ENCODE results near the gene GAS7.
"Not testable (repeated sequence)": the region's sequence is repeated elsewhere in the genome, so short reads cannot be mapped to it uniquely, and the experiment has no call there.

Gene GAS7

GRCh38 chr17:10059684-10060211 lies 138.7 kb downstream of the GAS7 start:
- H3K4me3 ChIP-seq (replicated peaks; ENCODE audit: low read depth, low read length), result no peak overlapping the region
- TF ChIP-seq CTCF (IDR thresholded peaks at IDR 0.05; ENCODE audit: low read length, missing control alignments), result no peak
- DNase-seq (ENCODE audit: low read depth), result peak; percentile 30

DNA sequence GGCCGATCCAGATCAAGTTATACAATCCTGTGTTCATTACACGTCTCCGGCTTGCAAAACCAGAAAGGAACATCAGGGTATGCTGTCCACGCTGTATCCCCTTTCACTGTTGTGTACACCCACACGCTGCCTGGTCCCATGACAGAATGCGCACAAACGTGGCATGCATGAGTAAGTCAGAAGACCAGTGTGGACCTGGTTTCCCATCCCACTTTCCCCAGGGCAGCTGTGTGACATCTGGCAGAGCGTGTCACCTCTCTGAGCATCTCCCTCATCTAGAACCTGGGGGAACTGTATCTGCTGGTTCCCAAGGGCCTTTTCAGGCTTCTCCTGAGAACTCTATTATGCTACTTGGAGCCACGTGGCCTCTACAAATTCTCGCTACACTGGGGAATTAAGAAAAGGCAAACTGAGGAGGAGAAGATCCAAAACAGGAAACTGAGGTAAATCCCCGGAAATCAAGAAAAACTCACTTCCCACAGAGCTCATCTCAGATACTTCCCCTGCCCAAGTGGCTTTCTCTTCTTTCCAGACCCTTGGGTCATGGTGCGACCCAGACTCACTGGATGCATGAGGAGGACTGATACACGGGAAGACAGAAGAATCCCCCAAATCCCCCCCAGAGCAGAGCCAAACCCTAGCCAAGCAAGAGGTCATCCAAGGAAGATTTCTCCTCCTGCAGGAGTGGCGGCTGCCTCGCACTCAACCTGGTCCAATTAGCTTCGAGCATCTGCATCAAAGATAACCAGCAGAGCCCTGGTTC lies 139.3 kb downstream of the GAS7 start:
- no peak for TF ChIP-seq CTCF (IDR thresholded peaks at IDR 0.05; ENCODE audit: low read length, missing control alignments)
- no peak for DNase-seq (ENCODE audit: low read depth)

DNA sequence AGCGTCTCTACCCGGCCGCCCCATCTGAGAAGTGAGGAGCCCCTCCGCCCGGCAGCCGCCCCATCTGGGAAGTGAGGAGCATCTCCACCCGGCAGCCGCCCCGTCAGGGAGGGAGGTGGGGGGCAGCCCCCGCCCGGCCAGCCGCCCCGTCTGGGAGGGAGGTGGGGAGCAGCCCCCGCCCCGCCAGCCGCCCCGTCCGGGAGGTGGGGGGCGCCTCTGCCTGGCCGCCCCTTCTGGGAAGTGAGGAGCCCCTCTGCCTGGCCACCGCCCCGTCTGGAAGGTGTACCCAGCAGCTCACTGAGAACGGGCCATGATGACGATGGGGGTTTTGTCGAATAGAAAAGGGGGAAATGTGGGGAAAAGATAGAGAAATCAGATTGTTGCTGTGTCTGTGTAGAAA lies 140.9 kb downstream of the GAS7 start:
- not testable (repeated sequence) for DNase-seq (ENCODE audit: low read depth); H3K4me3 ChIP-seq (replicated peaks; ENCODE audit: low read depth, low read length)

More for the DNA sequence above, 139.3 kb downstream of the GAS7 start:
- no peak overlapping the region for H3K4me3 ChIP-seq (replicated peaks; ENCODE audit: low read depth, low read length)

- TF ChIP-seq CTCF (IDR thresholded peaks at IDR 0.05; ENCODE audit: low read length, missing control alignments), result no peak
- no peak overlapping the region for H3K4me3 ChIP-seq (replicated peaks; ENCODE audit: low read depth, low read length)
- no peak for DNase-seq (ENCODE audit: low read depth)
Observed at GRCh38 chr17:10055262-10055975, 143.0 kb downstream of the GAS7 start.

- TF ChIP-seq CTCF (IDR thresholded peaks at IDR 0.05; ENCODE audit: low read length, missing control alignments), result no peak
- H3K4me3 ChIP-seq (replicated peaks; ENCODE audit: low read depth, low read length), result no peak overlapping the region
- no peak for DNase-seq (ENCODE audit: low read depth)
Observed at GRCh38 chr17:10053782-10054540, 144.4 kb downstream of the GAS7 start.

DNA sequence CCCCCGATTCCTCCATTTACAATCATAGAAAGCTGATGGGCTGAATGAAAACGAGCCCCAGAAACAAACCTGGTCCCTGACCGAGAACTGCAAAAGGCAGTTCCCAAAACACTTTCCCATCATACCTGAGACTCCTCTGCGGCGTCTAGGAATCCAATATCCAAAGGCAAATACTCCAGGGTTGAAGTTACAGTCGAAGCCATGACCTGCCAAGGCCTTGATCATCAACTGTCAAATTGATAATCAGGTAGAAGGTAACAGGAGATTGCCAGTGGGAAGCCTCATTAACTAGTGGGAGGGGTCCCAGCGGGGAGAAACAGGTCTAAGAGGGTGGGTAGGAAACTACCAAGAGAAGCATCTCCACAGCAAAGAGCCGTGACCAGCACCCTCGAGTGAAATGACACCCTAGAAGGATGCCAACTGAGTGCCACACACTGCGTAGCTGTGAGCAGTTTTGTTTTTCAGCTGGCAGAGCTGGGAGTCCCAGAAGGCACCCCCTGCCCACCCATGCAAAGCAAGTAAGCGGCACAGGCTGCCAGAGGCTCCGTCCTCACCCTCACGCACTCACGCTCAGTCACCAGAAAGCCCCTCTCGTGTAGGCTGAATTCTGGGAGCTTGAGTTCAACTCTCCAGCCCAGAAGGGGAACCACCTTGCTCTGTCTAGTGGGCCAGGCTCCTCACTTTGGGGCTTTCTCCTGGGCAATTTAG lies 146.1 kb downstream of the GAS7 start:
- H3K4me3 ChIP-seq (replicated peaks; ENCODE audit: low read depth, low read length), result no peak overlapping the region
- no peak for DNase-seq (ENCODE audit: low read depth)
- no peak for TF ChIP-seq CTCF (IDR thresholded peaks at IDR 0.05; ENCODE audit: low read length, missing control alignments)

Measured in fibroblast of pulmonary artery (primary cell).